Hematopoietic multipotent progenitor cell treated with erythropoietin and hydrocortisone succinate and interleukin-3 and kit ligand, for 15 days (in vitro differentiated cells): ENCODE measurements around the gene CNTN4.

ENCODE experiments used
- DNase-seq: peaks from one replicate; pipeline ENCODE4 v3.0.0-alpha.2; 2015; ENCODE audit warnings: low spot score

The CNTN4 gene

DNA sequence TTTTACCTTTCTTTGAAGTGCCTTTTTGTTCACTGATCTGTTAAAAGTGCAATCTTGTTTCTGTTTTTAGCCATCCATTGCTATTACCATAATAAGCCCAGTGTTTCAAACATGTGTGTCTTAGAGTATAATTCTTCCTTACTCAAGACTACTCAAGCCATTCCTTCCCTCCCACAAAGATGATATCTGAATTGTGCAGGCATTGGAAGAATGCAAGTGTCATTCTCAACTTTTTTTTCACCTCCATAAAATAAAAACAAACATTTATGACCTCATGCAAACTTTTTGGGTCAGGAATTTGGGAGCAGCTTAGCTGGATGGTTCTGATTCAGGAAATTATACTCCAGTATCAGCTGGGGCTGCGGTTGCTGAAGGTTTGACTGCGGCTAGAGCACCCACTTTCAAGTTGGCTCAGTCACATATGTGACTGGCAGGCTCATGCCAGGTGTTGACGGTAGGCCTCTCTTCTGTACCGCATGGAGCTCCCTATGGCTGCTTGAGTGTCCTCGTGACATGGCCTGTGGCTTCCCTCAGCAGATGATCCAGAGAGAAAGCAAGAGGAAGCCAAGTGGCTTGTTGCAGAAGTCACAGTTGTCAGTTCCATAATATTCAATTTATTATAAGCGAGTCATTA, 490.8 kb downstream of the CNTN4 start:
- DNase-seq: no peak

DNA sequence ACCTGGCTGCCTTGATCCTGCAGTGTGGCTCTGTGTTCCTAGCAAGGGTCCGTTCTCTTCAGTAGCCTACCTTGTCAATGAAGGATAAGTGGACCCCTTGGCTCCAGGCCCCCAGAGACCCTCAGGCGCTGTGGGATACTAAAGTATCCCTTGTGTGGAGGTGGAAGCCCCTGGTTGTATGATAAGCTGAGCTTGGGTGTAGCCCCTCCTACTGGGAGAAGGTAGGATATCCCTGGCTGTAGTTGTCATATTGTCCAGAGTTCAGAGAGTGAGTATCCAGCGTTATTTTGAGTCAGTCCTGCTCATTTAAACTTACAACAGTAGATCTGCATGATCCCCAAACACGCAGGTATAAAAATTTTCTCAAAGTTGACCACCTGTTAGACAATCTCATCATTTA, 496.8 kb downstream of the CNTN4 start:
- DNase-seq: no peak

DNA sequence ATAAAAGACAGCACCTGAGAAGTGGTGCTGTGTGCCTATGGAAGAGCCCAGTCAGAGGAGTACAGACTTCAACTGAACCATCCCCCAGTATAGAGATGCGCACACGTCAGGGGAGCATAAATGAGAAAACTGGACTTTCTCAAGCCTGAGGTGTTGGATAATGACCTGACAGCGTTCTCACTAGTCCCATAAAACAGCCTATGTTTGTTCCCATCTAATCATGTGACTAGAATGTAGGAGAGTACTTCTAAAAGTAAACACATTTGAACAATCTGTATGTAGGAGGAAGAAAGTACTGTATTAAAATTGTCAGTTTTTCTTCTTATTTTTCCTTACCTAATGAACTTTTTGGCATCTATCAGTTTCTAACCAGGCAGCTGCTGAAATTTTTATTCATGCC, 498.9 kb downstream of the CNTN4 start:
- DNase-seq: no peak

DNA sequence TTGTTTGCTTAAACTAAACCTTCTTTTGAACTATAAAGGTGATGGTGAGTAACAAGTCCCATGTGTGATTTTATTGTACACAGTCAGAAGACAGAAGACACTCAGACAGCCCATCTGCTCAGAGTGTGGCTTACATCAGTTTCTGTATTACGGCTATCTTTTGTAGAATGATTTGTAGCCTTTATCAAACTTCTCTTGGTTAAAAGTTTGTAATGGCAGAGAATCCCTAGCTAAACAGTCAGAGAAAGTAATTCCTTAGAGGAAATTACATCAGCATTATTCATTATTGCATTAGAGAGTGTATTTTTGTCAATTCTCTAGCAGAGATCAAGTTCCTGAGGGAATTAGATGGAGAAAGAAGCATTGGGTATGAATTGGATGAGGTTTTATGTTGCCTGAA, 500.8 kb downstream of the CNTN4 start:
- DNase-seq: no peak

DNA sequence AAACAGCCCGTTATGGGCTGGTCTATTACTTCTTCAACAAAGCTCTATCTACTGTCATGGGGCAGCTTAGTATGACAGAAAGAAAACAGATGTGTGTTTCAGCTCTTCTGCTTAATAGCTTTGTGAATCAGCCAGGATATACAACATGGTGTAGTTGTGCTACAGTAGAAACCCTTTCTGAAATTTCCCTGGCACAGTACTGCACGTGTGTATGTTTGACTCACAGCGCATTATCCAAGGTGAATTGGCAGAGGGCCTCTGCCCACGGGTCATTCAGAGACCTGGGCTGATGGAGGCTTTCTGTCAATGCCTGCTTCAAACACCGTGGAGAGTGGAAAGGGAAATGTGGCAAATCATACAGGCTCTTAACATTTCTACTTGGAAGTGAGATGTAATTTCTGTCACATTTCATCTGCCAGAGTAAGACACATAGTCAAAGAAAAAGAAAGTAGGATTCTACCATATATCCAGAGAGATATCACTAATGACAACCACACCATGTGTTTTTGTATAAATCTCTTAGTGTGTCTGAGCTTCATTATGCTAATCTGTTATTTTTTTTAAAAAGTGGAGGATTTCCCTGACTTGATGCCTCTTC, 505.1 kb downstream of the CNTN4 start:
- DNase-seq: no peak

DNA sequence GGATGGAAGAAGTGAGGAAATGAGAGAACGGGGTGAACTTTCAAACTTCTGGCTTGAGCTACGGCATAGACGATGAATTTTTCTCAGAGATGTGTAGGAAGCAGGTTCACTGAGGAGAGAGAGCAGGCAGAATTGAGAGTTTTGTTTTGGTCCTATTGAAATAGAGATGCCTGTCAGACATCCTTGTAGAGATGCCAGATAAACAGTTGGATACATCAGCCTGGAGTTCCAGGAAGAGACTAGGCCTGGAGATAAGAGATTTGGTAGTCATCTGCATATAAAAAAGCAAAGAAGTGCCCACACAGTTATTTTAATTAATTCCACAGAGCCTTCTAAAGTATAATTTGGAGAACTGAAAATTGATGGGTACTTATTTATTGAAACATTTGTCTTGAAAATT, 515.9 kb downstream of the CNTN4 start:
- DNase-seq: no peak

DNA sequence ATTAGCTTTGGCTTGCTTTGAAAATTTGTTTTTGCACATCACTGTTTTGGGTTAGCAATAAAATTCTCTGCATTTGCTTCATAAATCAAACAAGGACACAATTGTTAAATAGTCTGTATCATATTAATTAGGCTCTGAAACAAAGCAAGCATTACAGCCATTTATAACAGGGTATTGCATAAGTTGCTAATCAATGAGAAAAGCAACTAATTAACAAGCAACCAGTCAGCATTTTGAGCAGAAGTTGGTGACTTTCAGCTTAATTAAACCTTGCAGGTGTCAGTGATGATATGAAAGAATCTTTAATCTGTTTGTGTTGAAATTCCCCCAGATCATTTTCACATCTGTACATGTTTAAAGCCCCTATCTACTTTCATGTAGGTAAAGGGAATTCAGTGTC, 516.4 kb downstream of the CNTN4 start:
- DNase-seq: no peak

DNA sequence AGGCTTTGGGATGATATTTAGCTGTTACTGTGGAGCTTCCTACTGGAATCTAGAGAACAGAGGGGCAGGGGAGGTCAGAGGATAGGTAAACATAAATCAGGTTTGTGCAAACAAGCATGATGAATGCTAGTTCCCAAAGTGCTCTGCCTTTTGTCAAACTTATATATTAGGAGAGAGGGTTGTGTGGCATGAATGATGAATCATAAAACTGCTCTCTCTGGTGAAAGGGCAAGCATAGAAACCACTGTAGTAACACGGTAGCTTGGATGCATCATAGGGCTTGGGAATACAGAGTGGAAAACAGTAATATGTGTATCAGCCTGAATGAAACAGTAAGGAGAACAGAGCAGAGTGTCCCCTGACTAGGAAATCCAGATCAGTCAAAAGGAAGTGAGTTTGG, 524.8 kb downstream of the CNTN4 start:
- DNase-seq: no peak

DNA sequence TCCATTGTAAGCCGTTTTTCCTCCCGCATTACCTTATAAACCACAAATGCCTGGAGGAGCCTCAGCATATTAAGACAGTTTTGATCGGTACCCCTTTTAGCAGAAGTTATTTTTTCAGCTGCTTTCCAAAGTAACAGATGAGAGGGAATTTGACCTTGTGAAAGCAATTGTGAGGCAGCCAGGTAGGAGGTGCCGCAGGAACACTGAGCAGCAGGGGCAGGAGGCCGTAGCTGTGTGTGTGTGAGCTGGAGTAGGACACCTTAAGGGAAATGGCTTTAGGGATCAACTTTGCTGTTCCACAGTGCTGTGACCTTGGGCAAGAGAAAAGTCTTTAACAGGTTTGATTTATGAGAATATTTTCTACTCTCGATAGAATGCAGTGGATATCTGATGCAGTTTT, 529.5 kb downstream of the CNTN4 start:
- DNase-seq: no peak

DNA sequence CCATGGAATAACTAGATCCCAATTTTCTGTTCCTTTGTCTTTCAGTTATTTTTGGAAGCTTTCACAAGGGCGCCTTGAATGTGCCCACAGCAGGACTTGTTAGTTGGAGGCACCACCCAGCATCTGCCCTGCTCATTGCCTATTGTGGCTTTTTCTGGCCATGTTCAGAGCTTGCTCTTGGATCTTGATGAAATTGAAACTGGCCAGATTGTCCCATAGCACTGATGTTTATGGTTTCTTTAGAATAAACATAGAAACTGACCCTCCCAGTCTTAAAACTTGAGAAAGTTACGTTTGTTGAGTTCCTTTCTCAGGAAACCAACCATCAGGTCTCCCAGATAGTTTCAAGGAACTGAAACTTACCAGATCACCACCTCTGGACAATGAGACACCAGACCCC, 536.8 kb downstream of the CNTN4 start:
- DNase-seq: no peak

DNA sequence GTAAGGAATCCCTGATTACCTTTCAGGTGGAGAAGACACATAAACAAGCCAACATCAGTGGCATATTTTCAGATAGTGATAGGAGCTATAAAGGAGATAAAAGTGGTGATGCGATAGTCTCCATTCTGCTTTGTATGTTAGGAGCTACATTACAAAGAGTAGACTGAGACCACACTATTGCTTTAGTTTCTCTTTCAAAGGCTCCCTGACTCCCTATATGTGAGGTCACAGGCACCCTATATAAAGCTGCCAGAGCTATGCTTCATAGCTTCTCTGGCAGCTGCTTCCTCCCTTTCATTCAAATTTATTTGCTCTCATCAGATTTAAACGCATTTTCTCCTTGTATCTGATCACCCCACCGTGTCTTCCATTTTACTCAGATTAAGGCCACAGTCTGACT, 544.9 kb downstream of the CNTN4 start:
- DNase-seq: no peak

DNA sequence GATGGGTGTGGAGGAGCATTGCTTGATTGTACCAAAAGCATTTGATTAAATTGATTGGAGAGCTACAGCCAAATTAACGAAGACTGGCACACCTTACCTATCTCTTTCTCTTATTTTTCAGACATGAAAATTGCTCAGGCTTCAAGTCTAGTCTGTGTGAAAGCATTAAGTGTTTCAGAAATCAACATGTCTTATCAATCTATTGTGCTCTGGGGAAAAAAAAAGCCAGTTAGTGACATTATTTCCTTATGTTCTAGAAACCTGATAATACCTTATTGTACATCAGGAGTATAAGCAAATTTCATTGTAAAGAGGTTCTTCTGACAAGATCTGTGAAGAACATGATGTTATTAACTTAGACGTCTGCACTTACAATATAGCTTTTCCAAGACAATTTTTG, 546.3 kb downstream of the CNTN4 start:
- no peak for DNase-seq

DNA sequence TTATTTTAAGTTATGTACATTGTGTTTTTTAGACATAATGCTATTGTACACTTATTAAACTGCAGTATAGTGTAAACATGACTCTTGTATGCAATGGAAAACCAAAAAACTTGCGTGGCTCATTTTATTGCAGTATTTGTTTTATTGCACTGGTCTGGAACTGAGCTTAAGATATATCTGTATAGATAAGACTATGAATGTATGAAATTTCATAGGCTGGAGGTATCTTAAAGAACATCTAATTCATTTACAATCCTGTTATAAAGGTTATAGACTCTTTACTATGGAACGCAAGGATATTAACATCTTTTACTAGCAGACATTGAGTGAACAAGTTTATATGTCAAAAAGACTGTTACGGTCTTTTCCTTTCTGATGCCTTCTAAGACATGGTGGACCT, 552.1 kb downstream of the CNTN4 start:
- DNase-seq: no peak

DNA sequence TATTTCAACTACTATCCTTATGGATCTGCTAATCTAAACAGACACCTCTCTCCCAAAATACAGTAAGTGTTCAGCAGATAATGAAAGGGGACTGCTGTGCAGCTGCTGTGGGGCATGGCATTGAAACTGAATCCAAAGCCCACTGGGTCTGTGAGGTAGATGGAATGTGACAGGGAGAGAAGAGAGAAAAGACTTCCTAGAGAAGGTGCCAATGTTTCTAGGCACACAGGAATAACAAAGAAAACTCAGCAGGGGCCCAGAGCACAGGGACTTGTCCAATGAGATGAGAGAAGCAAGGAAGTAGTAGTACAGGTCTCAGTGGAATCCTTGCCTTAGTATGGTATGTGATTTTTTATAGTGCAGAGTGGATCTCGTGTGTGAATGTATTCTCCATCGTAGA, 553.7 kb downstream of the CNTN4 start:
- no peak for DNase-seq

DNA sequence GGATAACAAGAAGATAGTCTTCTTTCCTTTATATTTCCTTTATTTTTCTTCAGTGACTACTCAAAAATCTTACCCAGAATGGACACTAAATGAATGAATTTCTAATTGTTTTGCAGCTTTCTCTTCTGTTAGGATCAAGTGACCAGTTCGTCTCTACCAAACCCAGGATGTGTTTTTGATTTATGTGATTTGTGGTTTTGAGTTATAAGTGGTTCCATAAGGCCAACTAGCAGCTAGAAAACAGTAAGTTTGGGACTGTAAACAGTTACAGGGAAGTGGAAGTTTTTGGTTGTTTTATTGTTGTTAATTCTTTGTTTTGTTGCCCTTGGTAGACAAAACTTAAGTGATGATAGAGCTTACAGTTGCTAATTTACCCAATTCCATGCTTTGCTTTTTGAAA, 555.0 kb downstream of the CNTN4 start:
- DNase-seq: no peak

DNA sequence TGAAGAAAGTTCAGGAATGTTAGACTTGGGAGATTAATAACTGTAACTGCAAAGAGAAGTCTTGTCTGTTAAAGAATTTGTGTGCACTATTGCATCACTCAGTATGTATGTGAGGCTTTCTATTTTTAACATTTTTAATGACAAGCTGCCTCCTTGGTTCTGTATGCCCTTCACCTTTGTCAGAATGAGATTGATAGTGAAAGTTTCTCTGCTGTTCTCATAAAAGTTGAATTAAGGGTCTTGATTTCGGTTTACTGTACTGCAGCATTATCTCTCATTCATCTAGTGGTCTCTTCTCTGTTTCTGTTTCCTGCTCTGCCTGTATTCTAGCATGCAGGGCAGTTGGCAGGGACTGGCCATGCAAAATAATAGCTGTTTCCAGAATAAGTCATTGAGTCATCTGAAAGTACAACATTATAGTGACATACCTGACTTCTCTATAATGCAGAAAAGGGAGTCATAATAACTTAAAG, 556.6 kb downstream of the CNTN4 start:
- DNase-seq: no peak

DNA sequence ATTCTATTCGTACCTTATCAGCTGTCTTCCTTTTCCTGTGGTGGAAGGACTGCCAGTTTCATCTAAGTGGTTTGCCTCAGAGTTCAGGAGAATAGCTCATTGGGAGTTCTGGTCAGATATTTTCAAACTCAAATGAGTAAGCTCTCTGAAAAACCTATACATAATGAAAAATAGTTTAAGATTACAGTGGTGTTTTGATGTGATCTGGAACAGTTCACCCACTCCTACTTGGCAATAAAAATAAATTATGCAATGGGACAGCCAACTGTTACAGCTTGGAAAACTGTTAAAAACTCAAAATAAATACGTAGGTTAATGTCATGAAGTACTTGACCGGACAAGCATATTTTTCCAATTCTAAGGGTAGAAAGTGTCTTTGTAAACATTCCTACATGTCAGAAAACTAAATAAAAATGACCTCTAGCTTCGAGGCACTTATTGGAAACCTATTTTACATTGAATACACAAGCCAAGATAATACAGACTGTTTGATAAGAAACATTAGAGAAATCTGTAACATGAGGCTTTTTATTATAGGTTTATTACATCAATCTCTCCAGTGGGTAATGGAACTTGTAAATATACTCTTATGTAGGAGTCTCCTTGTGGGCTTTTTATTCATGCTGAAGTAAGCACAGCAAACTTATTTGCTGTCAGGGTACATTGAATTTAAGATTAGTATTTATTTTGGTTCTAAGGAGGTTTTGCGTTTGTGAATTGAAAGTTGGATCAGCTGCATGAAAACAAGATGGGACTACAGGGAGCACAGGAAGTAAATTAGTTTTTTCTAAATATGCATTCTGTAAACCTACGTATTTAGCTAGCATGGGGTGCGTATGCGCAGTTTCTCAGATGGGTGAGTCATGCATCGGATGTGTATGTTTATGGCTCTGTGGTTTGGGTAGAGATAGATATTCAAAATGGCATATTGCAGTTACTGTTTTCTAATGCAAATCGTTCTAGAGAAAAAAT, 558.4 kb downstream of the CNTN4 start:
- no peak for DNase-seq

DNA sequence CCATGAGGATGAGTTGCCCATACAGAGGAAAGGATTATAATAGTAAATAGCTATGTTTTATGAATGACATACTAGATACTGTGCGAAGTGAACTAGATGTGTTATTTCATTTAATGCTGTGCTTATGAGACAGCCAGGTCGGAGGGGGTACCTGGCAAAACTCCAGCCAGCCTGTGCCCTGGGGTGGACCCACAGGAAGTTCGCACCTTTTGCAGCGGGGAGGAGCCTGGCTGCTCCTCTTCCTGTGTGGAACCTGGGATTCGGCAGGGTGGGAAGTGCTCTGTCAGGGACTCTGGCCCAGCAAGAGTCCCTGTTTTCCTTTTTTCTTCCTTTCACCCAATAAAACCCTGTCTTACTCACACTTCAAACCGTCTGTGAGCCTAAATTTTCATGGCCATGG, 559.3 kb downstream of the CNTN4 start:
- DNase-seq: no peak

DNA sequence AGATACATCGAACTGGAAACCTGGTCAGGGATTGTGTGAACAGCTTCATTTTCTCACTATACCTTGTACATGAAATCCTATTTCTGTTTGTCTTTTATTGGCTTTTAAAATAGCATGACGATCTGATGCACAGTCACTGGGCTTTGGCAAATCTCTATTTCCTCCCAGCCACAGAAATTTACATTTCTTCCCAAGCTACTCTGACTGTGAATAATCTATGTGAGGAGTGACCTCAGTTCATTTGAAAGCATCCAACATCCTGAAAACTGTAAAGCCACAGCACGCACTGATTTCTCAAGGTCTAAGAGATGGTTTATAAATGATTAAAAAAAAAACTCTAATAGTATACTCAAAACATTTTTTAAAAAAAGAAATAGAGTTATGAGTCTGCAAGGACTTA, 561.2 kb downstream of the CNTN4 start:
- no peak for DNase-seq

DNA sequence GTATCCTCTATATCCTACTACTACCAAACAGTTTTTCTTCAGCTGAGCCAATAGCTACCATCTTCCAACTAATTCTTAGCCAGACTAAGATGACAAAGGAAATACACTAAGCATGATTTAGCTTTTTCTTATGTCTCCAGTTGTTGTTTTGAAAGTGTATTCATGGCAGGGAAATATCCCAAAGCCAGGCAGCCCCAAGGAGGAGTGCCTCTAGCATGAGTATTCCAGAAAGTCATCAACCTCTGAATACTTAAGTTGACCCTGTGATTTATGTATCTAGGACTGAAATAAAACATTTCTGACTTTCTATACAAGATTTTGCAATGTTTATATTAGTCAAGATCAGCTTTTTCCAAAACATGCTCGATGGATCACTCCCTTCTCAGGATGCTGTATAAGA, 562.4 kb downstream of the CNTN4 start:
- no peak for DNase-seq

DNA sequence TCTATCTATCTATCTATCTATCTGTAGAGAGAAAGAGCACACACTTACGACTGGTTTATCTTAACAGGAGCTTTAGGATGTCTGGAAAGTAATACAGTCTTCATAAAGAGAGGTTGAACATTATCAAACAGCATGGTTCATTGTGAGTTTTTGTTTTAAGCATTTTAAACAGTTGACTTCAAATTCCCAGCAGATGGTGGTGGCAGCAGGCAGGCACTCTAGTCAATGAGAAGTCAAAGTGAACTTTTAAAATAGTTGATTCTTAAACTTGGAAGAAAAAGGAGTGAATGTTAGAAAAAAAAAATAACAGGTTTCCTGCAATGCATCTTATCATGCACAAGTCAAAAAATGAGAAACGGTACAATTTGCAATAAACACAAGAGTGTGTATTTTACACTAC, 578.8 kb downstream of the CNTN4 start:
- no peak for DNase-seq

DNA sequence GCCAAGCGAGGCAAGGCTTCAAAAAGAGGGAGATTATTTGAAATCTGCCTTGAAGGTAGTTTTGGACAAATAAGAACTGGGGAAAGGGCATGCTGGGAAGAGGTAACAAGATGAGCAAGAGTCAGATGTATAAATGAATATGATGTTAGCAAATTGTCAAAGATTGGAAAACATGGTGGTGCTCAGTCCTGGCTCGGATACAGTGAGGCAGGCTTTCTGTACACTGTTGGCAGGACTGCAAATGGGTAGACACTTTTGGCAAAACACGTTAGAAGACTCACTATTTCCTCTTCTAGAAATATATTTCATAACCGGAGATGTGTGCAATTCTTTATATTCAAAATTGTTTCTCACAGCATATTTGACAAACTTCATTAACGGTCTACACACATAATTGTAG, 581.6 kb downstream of the CNTN4 start:
- DNase-seq: no peak

DNA sequence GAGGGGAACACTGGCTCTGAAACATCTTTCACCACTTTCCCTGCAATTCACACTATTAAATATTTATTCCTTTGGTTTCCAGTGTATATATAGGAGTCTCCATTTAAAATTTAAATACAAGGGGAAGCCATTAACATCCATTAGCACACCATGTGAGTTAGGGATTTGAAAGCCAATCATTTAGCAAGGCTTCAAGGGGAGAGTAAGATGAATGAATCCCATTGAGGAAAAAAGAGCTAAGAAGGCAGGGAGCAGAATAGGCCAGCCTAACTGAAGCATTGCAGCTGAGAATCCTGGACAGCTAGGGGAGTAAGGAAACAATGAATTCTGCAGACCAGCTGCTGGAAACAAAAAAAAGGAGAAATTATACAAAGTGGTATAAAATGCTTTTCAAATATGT, 585.4 kb downstream of the CNTN4 start:
- DNase-seq: no peak
